Inflammatory macrophage treated with lipopolysaccharide for 1 hour (primary cell): ENCODE data around the gene ZCWPW1.
"Not testable (repeated sequence)": the region's sequence is repeated elsewhere in the genome, so short reads cannot be mapped to it uniquely, and the experiment has no call there.

Source experiments
- DNase-seq, 2 donors: peaks; one replicate each; pipeline ENCODE4 v3.0.0-alpha.2; 2020 to 2022

Gene ZCWPW1

GRCh38 chr7:100455206-100455605 is 26.7 kb upstream of the ZCWPW1 start:
- DNase-seq: no peak

DNA sequence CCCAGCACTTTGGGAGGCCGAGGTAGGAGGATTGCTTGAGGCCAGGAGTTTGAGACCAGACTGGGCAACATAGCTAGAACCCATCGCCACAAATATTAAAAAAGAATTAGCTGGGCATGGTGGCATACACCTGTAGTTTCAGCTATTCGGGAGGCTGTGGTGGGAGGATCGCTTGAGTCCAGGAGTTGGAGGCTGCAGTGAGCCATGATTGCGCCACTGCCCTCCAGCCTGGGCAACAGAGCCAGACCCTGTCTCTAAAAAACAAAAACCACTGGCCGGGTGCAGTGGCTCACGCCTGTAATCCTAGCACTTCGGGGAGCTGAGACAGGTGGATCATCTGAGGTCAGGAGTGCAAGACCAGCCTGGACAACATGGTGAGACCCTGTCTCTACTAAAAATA is 25.4 kb upstream of the ZCWPW1 start:
- DNase-seq: not testable (repeated sequence)

GRCh38 chr7:100452513-100452912 is 24.0 kb upstream of the ZCWPW1 start:
- no peak for DNase-seq

- DNase-seq: no peak
Measured at GRCh38 chr7:100449190-100449795, 20.8 kb upstream of the ZCWPW1 start.

GRCh38 chr7:100447363-100447762 is 18.9 kb upstream of the ZCWPW1 start:
- DNase-seq: not testable (repeated sequence)

GRCh38 chr7:100446040-100446439 is 17.5 kb upstream of the ZCWPW1 start:
- no peak for DNase-seq

- peak; percentile 45 to 63 for DNase-seq
Measured at GRCh38 chr7:100444311-100445278, 16.1 kb upstream of the ZCWPW1 start.

- DNase-seq: no peak
Measured at GRCh38 chr7:100443096-100443840, 14.8 kb upstream of the ZCWPW1 start.

- no peak for DNase-seq
Measured at GRCh38 chr7:100441641-100442535, 13.4 kb upstream of the ZCWPW1 start.

DNA sequence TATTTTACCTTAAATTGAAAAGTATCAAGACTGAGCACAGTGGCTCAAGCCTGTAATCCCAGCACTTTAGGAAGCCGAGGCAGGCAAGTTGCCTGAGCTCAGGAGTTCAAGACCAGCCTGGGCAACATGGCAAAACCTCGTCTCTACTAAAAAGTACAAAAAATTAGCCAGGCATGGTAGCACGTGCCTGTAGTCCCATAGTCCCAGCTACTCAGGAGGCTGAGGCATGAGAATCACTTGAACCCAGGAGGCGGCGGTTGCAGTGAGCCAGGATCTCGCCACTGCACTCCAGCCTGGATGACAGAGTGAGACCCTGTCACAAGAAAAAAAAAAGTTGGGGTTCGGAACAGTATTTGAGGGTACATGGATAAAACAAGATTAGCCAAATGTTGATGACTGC is 10.7 kb upstream of the ZCWPW1 start:
- not testable (repeated sequence) for DNase-seq

GRCh38 chr7:100438731-100439130 is 10.2 kb upstream of the ZCWPW1 start:
- not testable (repeated sequence) for DNase-seq

GRCh38 chr7:100438172-100438571 is 9.7 kb upstream of the ZCWPW1 start:
- no peak for DNase-seq

DNA sequence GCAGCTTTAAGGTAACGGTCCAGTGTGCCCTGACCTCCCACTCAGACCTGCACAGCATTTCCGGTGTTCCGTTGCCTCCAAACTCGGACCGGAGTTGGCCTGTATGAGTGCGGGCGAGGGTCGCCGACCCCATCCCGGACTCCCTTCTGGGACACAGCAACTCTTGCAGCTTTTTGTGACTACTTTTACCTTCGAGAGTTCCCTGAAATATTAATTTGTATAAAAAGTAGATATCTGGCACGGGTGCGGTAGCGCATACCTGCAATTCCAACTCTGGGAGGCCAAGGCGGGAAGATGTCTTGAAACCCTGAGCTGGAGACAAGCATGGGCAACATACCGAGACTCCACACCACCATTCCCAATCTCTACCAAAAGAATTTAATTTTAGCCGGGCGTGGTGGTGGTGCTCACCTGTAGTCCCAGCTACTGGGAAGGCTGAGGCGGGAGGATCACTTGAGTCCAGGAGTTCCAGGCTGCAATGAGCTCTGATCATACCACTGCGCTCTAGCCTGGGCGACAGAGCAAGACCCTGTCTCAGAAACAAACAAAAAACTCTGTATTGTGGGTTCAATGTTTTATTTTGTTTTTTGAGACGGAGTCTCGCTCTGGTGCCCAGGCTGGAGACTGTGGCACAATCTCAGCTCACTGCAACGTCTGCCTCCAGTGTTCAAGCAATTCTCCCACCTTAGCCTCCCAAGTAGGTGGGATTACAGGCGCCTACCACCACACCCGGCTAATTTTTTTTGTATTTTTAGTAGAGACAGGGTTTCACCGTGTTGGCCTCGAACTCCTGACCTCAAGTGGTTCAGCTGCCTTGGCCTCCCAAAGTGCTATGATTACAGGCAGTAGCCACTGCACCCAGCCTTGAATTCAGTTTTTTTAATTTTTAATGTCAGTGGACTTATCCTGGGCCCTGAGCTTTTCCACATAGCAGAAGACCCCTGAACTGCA is 8.9 kb upstream of the ZCWPW1 start:
- no peak for DNase-seq

DNA sequence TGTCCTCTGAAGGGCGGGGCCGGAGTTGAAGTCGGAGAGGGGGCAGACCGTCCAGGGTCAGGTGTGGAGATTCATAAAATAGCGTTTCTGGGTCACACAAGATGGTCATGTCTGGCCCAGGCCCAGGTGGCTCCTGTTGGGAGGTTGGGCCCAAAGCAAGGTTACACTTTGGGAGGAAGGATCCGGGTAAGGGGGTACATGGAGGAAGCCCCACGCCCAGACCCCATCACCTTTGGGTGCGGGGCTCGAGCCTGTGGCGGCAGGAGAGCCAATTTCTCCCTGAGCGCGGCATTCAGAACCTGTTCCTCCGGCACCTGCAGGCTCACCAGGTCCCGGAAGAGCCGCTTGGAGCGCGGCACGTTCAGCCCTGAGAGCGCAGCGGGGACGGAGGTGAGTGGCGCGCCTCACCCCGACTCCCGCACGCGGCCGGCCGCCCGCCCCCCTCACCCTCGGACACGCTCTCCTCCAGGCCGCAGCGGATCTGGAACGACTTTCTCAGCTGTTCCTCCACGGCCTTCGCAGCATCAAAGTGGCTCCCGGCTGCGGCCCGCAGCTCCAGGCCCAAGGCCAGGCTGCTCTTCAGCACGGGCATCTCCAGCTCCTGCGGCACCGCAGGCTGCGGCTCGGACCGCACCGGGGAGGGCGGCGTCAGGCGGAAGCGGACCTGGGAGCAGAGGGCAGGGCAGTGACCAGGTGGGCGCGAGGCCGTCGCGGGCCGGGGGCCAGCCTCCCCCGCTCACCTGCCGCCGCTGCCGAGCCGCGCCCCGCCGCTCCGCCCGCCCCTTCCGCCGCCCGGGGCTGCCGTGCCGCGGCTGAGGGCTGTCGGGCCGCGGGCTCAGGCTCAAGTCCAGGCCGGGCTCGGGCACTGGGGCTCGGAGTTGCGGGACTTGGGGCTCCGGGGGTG is 7.2 kb upstream of the ZCWPW1 start:
- DNase-seq: no peak

GRCh38 chr7:100434297-100435144 is 6.0 kb upstream of the ZCWPW1 start:
- no peak for DNase-seq

GRCh38 chr7:100433592-100434296 is 5.2 kb upstream of the ZCWPW1 start:
- no peak for DNase-seq

GRCh38 chr7:100433276-100433591 is 4.7 kb upstream of the ZCWPW1 start:
- DNase-seq: no peak

DNA sequence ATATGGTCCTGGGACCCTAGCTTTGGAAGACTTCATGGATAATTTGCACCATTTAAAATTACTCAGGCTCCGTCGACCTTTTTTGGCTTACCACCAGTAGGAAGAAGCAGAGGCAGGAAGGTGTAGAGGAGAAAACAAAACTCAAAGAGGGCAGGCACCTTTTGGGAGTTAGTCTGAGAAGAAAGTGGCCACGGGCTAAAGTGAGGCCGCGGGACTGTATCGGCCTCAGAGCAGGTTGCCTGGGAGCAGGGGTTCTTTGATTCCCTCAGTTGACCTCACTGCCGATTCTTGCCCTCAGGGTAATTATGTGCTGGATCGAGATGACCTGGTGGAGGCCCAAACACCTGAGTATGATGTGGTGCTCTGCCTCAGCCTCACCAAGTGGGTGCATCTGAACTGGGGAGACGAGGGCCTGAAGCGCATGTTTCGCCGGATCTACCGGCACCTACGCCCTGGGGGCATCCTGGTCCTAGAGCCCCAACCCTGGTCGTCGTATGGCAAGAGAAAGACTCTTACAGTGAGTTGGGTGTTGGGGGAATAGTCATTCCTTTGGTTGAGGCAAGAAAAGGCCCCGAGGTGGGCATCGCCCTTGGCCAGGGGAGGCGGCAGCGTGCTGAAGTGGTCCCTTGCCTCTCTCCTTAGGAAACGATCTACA is 4.2 kb upstream of the ZCWPW1 start:
- DNase-seq: no peak
